Measurements from ENCODE around the gene EVA1C. TPM values are rescaled to one million over a fixed set of nuclear protein-coding genes. Genes with fewer than 3 reads are reported as not detected.
"Not testable (repeated sequence)": the region's sequence is repeated elsewhere in the genome, so short reads cannot be mapped to it uniquely, and the experiment has no call there.

The EVA1C gene
- total and polyA plus RNA-seq, 2 donors (not counting 3 experiments of a cell fraction or from before 2014, with no cell fraction given) = 22.8 to 38.6 TPM

DNA sequence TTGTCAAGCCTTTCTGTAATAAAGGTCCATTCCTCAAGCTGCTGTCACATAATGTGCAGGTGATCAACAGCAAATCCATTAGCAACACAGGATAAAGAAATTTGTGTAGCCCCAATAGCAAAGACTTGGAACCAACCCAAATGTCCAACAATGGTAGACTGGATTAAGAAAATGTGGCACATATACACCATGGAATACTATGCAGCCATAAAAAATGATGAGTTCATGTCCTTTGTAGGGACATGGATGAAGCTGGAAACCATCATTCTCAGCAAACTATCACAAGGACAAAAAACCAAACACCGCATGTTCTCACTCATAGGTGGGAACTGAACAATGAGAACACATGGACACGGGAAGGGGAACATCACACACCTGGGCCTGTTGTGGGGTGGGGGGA lies 130.6 kb downstream of the EVA1C start:
- CTCF ChIA-PET = interaction anchor here (0.6 to 1.9 kb wide), 2 partner anchors 17 kb away, joined by 3 to 6 read pairs; no protein-coding TSS in a partner anchor
- H3K27ac ChIP-seq (ENCODE audit: insufficient read depth, low read depth, low read length); H3K9ac ChIP-seq (replicated peaks; ENCODE audit: extremely low read depth, insufficient read depth, low read length); H3K36me3 ChIP-seq (ENCODE audit: control insufficient read depth in 2 of 2, extremely low read depth in 1 of 2, insufficient read depth in 2 of 2, low read length in 2 of 2); H3K4me3 ChIP-seq (replicated peaks in 1 of 3; ENCODE audit: insufficient read depth in 1 of 3, low read depth in 1 of 3, low read length in 3 of 3); H2AFZ ChIP-seq (ENCODE audit: low read depth, low read length); BruUV-seq (replicated peaks); POLR2A ChIA-PET; H3K4me2 ChIP-seq (ENCODE audit: insufficient read depth, low read length); FAIRE-seq; H4K20me1 ChIP-seq (replicated peaks; ENCODE audit: control insufficient read depth, extremely low read depth, insufficient read depth, low read length); DNase-seq (ENCODE audit: low read depth, low spot score); dilution Hi-C loops (cut with MboI; ENCODE audit: extremely low pct_ligation_motif_present, low sequenced_read_pairs); H3K9me1 ChIP-seq (replicated peaks; ENCODE audit: control insufficient read depth, extremely low read depth, insufficient read depth, low read length); H3K9me3 ChIP-seq (replicated peaks; ENCODE audit: control insufficient read depth, insufficient read depth, low read length); H3K27me3 ChIP-seq (ENCODE audit: control insufficient read depth in 2 of 2, insufficient read depth in 2 of 2, low read length in 2 of 2); H3K79me2 ChIP-seq (ENCODE audit: control insufficient read depth, insufficient read depth, low read length): not testable (repeated sequence)
- peaks cover 16% of the 10 kb centered on the region for H3K4me1 ChIP-seq (ENCODE audit: control insufficient read depth, extremely low read depth, insufficient read depth, low read length)
- intact Hi-C loops (cut with micrococcal nuclease) = loop anchor here (5.0 kb wide), 1 partner anchor 811 kb away; the partner anchor contains the start of gene SCAF4

DNA sequence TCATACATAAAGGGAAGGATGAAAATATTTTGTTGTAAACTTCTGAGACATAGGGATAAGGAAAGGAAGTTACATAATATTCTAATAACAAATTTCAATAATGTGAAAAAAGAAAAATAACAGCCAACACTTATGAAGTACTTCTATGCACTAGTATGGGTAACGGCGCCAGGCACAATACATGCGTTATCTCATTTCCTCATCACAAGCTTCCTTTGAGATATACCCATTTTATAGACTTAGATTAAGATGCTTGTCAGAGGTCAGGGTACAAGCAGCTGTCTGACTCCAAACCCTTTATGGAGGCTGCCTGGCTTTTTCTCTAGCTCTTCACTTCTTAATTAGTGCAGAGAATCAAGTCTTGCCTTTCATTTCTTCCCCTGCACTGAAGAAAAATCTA lies 131.5 kb downstream of the EVA1C start:
- BruUV-seq (replicated peaks) = no TSS peak
- dilution Hi-C loops (cut with MboI; ENCODE audit: extremely low pct_ligation_motif_present, low sequenced_read_pairs) = no loop called here

More for the DNA sequence above, 131.5 kb downstream of the EVA1C start:
- TF ChIP-seq EZH2 (IDR thresholded peaks at IDR 0.05; ENCODE audit: borderline replicate concordance, low read depth, low read length, severe bottlenecking) (no peak), POLR2AphosphoS5 (IDR thresholded peaks at IDR 0.05; ENCODE audit: insufficient read depth, low read depth, low read length) (peak; percentile 51), FOS (IDR thresholded peaks at IDR 0.05; ENCODE audit: borderline replicate concordance, insufficient read depth, low read length) (no peak), MYC (IDR thresholded peaks at IDR 0.05; ENCODE audit: low read depth, low read length) (no peak), GATA2 (IDR thresholded peaks at IDR 0.05; ENCODE audit: insufficient read depth, insufficient read length, low read depth, low read length) (peak; percentile 96), POLR2A (IDR thresholded peaks at IDR 0.05; ENCODE audit: low read depth, low read length) (no peak), JUN (IDR thresholded peaks at IDR 0.05; ENCODE audit: borderline replicate concordance, insufficient read depth, insufficient read length, low read depth) (peak; percentile 12)
- TF ChIP-seq, protein P1, sequence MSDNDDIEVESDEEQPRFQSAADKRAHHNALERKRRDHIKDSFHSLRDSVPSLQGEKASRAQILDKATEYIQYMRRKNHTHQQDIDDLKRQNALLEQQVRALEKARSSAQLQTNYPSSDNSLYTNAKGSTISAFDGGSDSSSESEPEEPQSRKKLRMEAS (IDR thresholded peaks at IDR 0.05; ENCODE audit: insufficient read depth, insufficient read length) = no peak
- TF ChIP-seq, protein P2, sequence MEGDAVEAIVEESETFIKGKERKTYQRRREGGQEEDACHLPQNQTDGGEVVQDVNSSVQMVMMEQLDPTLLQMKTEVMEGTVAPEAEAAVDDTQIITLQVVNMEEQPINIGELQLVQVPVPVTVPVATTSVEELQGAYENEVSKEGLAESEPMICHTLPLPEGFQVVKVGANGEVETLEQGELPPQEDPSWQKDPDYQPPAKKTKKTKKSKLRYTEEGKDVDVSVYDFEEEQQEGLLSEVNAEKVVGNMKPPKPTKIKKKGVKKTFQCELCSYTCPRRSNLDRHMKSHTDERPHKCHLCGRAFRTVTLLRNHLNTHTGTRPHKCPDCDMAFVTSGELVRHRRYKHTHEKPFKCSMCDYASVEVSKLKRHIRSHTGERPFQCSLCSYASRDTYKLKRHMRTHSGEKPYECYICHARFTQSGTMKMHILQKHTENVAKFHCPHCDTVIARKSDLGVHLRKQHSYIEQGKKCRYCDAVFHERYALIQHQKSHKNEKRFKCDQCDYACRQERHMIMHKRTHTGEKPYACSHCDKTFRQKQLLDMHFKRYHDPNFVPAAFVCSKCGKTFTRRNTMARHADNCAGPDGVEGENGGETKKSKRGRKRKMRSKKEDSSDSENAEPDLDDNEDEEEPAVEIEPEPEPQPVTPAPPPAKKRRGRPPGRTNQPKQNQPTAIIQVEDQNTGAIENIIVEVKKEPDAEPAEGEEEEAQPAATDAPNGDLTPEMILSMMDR (IDR thresholded peaks at IDR 0.05; ENCODE audit: extremely low read depth in 1 of 2, insufficient read depth in 1 of 2, low read depth in 1 of 2, low read length in 2 of 2) = no peak
- H4K20me1 ChIP-seq (replicated peaks; ENCODE audit: control insufficient read depth, extremely low read depth, insufficient read depth, low read length) = no peaks in the 10 kb centered on the region
- no peaks in the 10 kb centered on the region for H3K9me1 ChIP-seq (replicated peaks; ENCODE audit: control insufficient read depth, extremely low read depth, insufficient read depth, low read length)
- peak overlapping the region; percentile 96 for H3K27ac ChIP-seq (ENCODE audit: insufficient read depth, low read depth, low read length)
- no peak overlapping the region for H3K4me3 ChIP-seq (replicated peaks in 1 of 3; ENCODE audit: insufficient read depth in 1 of 3, low read depth in 1 of 3, low read length in 3 of 3)
- H3K9ac ChIP-seq (replicated peaks; ENCODE audit: extremely low read depth, insufficient read depth, low read length) = peak overlapping the region; percentile 39
- CTCF ChIA-PET = interaction anchor here (1.0 to 2.4 kb wide), 6 partner anchors 14 to 130 kb away, joined by 3 to 7 read pairs (median 4); no protein-coding TSS in a partner anchor
- H3K79me2 ChIP-seq (ENCODE audit: control insufficient read depth, insufficient read depth, low read length) = no peaks in the 10 kb centered on the region
- DNase-seq (ENCODE audit: low read depth, low spot score) = peak; percentile 75
- no peaks in the 10 kb centered on the region for H3K9me3 ChIP-seq (replicated peaks; ENCODE audit: control insufficient read depth, insufficient read depth, low read length)
- no peak overlapping the region for H2AFZ ChIP-seq (ENCODE audit: low read depth, low read length)
- H3K27me3 ChIP-seq (ENCODE audit: control insufficient read depth in 2 of 2, insufficient read depth in 2 of 2, low read length in 2 of 2) = no peaks in the 10 kb centered on the region
- peak overlapping the region; percentile 48 for H3K4me2 ChIP-seq (ENCODE audit: insufficient read depth, low read length)
- peak; percentile 87 for FAIRE-seq
- H3K4me1 ChIP-seq (ENCODE audit: control insufficient read depth, extremely low read depth, insufficient read depth, low read length) = peaks cover 20% of the 10 kb centered on the region
- intact Hi-C loops (cut with micrococcal nuclease) = loop anchor here (1.0 to 5.0 kb wide), 4 partner anchors 20 to 812 kb away; partner anchors contain the start of gene SCAF4
- POLR2A ChIA-PET = interaction anchor here (1.0 kb wide), 1 partner anchor 23 kb away, joined by 4 read pairs; no protein-coding TSS in a partner anchor
- H3K36me3 ChIP-seq (ENCODE audit: control insufficient read depth in 2 of 2, extremely low read depth in 1 of 2, insufficient read depth in 2 of 2, low read length in 2 of 2) = no peaks in the 10 kb centered on the region

All from endothelial cell of umbilical vein (primary cell).